Measurements from ENCODE around the gene F2RL3. TPM values are rescaled to one million over a fixed set of nuclear protein-coding genes. Genes with fewer than 3 reads are reported as not detected.

The F2RL3 gene
- not detected in 5 replicates for total RNA-seq (2022; extraction: Qiagen RNA extraction; ENCODE audit: low read depth)

GRCh38 chr19:16888629-16889365 lies at the start of gene F2RL3:
F2RL3 (plus strand) TSS chr19:16888999; CDS start chr19:16889190, 191 bp downstream.

Other genes starting within 250 kb of the F2RL3 start
- gene SMIM7, start 228.9 kb upstream of the F2RL3 start, total RNA-seq (2022; extraction: Qiagen RNA extraction; ENCODE audit: low read depth): 68.7 to 81.2 TPM (median 74.6 TPM) in 5 replicates
- 0.96 to 1.9 TPM (median 1.2 TPM) in 5 replicates for gene TMEM38A, start 227.9 kb upstream of the F2RL3 start, total RNA-seq (2022; extraction: Qiagen RNA extraction; ENCODE audit: low read depth)
- gene NWD1, start 169.2 kb upstream of the F2RL3 start, total RNA-seq (2022; extraction: Qiagen RNA extraction; ENCODE audit: low read depth): 0.02 TPM in 1 of 5 replicates, not detected in the others
- 18.7 to 25.4 TPM (median 20.4 TPM) in 5 replicates for gene SIN3B, start 59.6 kb upstream of the F2RL3 start, total RNA-seq (2022; extraction: Qiagen RNA extraction; ENCODE audit: low read depth)
- 0.02 to 0.52 TPM (median 0.10 TPM) in 4 of 5 replicates, not detected in the other for gene CPAMD8, start 137.8 kb downstream of the F2RL3 start, total RNA-seq (2022; extraction: Qiagen RNA extraction; ENCODE audit: low read depth)
- gene HAUS8, start 186.5 kb downstream of the F2RL3 start, total RNA-seq (2022; extraction: Qiagen RNA extraction; ENCODE audit: low read depth): 13.3 to 16.4 TPM (median 15.0 TPM) in 5 replicates
- gene MYO9B, start 186.8 kb downstream of the F2RL3 start, total RNA-seq (2022; extraction: Qiagen RNA extraction; ENCODE audit: low read depth): 31.7 to 40.7 TPM (median 34.0 TPM) in 5 replicates

All from A549 treated with CpdA at 1 μM for 4 hours (cell line).